PC-9 (cell line): ENCODE measurements around the gene SSC4D. TPM values are rescaled to one million over a fixed set of nuclear protein-coding genes. Genes with fewer than 3 reads are reported as not detected.
"Not testable (repeated sequence)": the region's sequence is repeated elsewhere in the genome, so short reads cannot be mapped to it uniquely, and the experiment has no call there.

Experiments
- BruUV-seq: library from RNA; stranded (reverse); fragments of 400-500 nt; replicated peaks from 2 replicates; lab custom pipeline; 2021; lab: Mats Ljungman, UMichigan
- CTCF ChIA-PET: fragments of 300-600 bp; sonication (Branson Sonifier 250); formaldehyde crosslinking; loops from one replicate; lab custom pipeline; 2022; ENCODE audit warnings: antibody characterized with exemption; lab: Charles Lee
- POLR2A ChIA-PET: fragments of 300-600 bp; sonication (Branson Sonifier 250); formaldehyde crosslinking; loops from one replicate; lab custom pipeline; 2022; ENCODE audit warnings: antibody characterized with exemption; ENCODE audit not compliant: unreplicated experiment; lab: Charles Lee
- DNase-seq, 2 experiments: peaks; one replicate each; pipeline versions ENCODE4 v3.0.0 to v3.0.0-alpha.2; 2015 to 2022; ENCODE audit warnings: mixed read lengths in 1 of 2
- H2AFZ ChIP-seq: fragments of 200-600 bp; sonication (generic); 2 replicates; pipeline ENCODE4 v1.8.1; 2017; ENCODE audit warnings: antibody characterized with exemption
- H3F3A ChIP-seq: fragments of 200-600 bp; sonication (generic); 2 replicates; pipeline ENCODE4 v1.8.1; 2017; ENCODE audit warnings: antibody characterized with exemption, mild to moderate bottlenecking, low read depth; ENCODE audit not compliant: insufficient read depth
- H3K27ac ChIP-seq: fragments of 200-600 bp; sonication (generic); 2 replicates; pipeline ENCODE4 v1.6.1; 2016; ENCODE audit warnings: mixed run types
- H3K27me3 ChIP-seq: fragments of 200-600 bp; sonication (generic); 2 replicates; pipeline ENCODE4 v1.6.1; 2016; ENCODE audit warnings: low read depth, mixed run types; ENCODE audit not compliant: insufficient read depth
- H3K36me3 ChIP-seq: fragments of 200-600 bp; sonication (generic); 2 replicates; pipeline ENCODE4 v1.6.1; 2016; ENCODE audit warnings: low read depth, mixed run types
- H3K4me1 ChIP-seq: fragments of 200-600 bp; sonication (generic); replicated peaks from 2 replicates; pipeline ENCODE4 v1.6.1; 2016; ENCODE audit warnings: mixed run types; ENCODE audit not compliant: insufficient read depth
- H3K4me2 ChIP-seq: fragments of 200-600 bp; sonication (generic); 2 replicates; pipeline ENCODE4 v1.6.1; 2017; ENCODE audit warnings: mixed run types
- H3K4me3 ChIP-seq: fragments of 200-600 bp; sonication (generic); 2 replicates; pipeline ENCODE4 v1.6.1; 2016; ENCODE audit warnings: mixed run types
- H3K79me2 ChIP-seq: fragments of 200-600 bp; sonication (generic); 2 replicates; pipeline ENCODE4 v1.6.1; 2017; ENCODE audit warnings: low read depth, mixed run types
- H3K9me2 ChIP-seq: fragments of 200-600 bp; sonication (generic); 2 replicates; pipeline ENCODE4 v1.8.1; 2017; ENCODE audit warnings: mild to moderate bottlenecking; ENCODE audit not compliant: insufficient read depth
- H3K9me3 ChIP-seq: fragments of 200-600 bp; sonication (generic); 2 replicates; pipeline ENCODE4 v1.8.1; 2016; ENCODE audit warnings: low read depth; ENCODE audit not compliant: insufficient read depth
- H4K20me1 ChIP-seq: fragments of 200-600 bp; sonication (generic); 2 replicates; pipeline ENCODE4 v1.8.1; 2017; ENCODE audit not compliant: insufficient read depth
- CTCF ChIP-seq: fragments of 200-600 bp; sonication (generic); conservative IDR thresholded peaks from 2 replicates; pipeline ENCODE4 v1.6.1; 2017; ENCODE audit warnings: mixed run types, antibody characterized with exemption, mild to moderate bottlenecking, moderate library complexity
- EZH2 ChIP-seq: fragments of 200-600 bp; sonication (generic); IDR thresholded peaks from 2 replicates; pipeline ENCODE4 v1.8.0; 2017; ENCODE audit warnings: antibody characterized with exemption, low read depth
- intact Hi-C: fragments of 100-400 bp; cut with micrococcal nuclease; formaldehyde crosslinking; loops from one replicate; pipeline ENCODE4 v1.10.0; 2022; ENCODE audit not compliant: unreplicated experiment
- total RNA-seq: library from RNA; stranded (reverse); gene quantifications from 2 replicates; pipeline ENCODE4 v1.2.3, GENCODE V29; 2021

The SSC4D gene
- total RNA-seq, 1 experiment from 2014 or later: 3.5 TPM

DNA sequence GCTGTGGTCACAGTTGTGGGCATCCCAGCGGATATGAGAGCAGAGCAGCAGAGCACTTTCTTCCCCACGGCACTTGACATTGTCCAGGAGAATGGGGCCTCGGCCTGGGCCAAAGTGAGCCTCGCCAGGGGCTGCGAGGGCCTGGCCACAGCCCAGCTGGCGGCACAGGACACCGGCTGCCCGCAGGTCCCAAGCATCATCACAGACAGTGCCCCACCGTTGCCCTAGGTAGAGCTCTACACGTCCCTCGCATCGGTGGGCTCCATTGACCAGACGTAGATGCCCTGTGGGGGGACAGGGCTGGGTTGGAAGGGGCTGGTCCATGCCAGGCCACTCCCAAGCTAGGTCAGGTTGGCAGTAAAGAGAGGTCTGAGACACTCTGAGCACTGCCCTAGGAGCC, 19.4 kb downstream of the SSC4D start:
- H3K27ac ChIP-seq: no peak overlapping the region
- intact Hi-C loops: no loop called here

GRCh38 chr7:76387789-76388188, 21.7 kb downstream of the SSC4D start:
- H3K4me3 ChIP-seq, H3K27me3 ChIP-seq, H3K36me3 ChIP-seq, BruUV-seq, H2AFZ ChIP-seq, H4K20me1 ChIP-seq, H3K4me2 ChIP-seq, H3F3A ChIP-seq, POLR2A ChIA-PET, H3K79me2 ChIP-seq, DNase-seq, H3K9me3 ChIP-seq, CTCF ChIA-PET, H3K27ac ChIP-seq, intact Hi-C loops, H3K9me2 ChIP-seq: not testable (repeated sequence)
- peaks cover 11% of the 10 kb centered on the region for H3K4me1 ChIP-seq

More for the DNA sequence above, 19.4 kb downstream of the SSC4D start:
- Histone ChIP-seq H3K4me1 (peaks cover 18% of the 10 kb centered on the region), H3K27me3 (no peaks in the 10 kb centered on the region), H2AFZ (no peak overlapping the region), H3K9me2 (no peaks in the 10 kb centered on the region), H3K79me2 (no peaks in the 10 kb centered on the region), H3K4me3 (no peak overlapping the region), H4K20me1 (no peaks in the 10 kb centered on the region), H3F3A (no peaks in the 10 kb centered on the region), H3K9me3 (no peaks in the 10 kb centered on the region), H3K36me3 (no peaks in the 10 kb centered on the region), H3K4me2 (no peak overlapping the region)
- CTCF ChIA-PET: interaction anchor here (0.6 kb wide), 1 partner anchor 516 kb away, joined by 6 read pairs; no protein-coding TSS in a partner anchor
- no peak for DNase-seq
- no TSS peak for BruUV-seq
- POLR2A ChIA-PET: interaction anchor here (0.6 kb wide), 1 partner anchor 28 kb away, joined by 4 read pairs; no protein-coding TSS in a partner anchor
- TF ChIP-seq CTCF (no peak), EZH2 (no peak)

- no TSS peak for BruUV-seq
- H3F3A ChIP-seq: no peaks in the 10 kb centered on the region; the same call in 1 of the 2 replicates
- TF ChIP-seq EZH2: no peak
- no peak for TF ChIP-seq CTCF
- no peak overlapping the region for H2AFZ ChIP-seq
- H3K4me1 ChIP-seq: peaks cover 6% of the 10 kb centered on the region; the same call in 1 of the 2 replicates
- no peak overlapping the region for H3K4me2 ChIP-seq
- no peak overlapping the region for H3K27ac ChIP-seq
- intact Hi-C loops: no loop called here
- DNase-seq: no peak
- ChIA-PET CTCF (no interaction called here), POLR2A (interaction anchor here (0.7 kb wide), 1 partner anchor 31 kb away, joined by 4 read pairs; no protein-coding TSS in a partner anchor)
- H3K9me2 ChIP-seq: no peaks in the 10 kb centered on the region
- no peaks in the 10 kb centered on the region for H3K27me3 ChIP-seq
- H3K36me3 ChIP-seq: no peaks in the 10 kb centered on the region
- no peaks in the 10 kb centered on the region for H4K20me1 ChIP-seq
- no peak overlapping the region for H3K4me3 ChIP-seq
- no peaks in the 10 kb centered on the region for H3K79me2 ChIP-seq
- no peaks in the 10 kb centered on the region for H3K9me3 ChIP-seq
Observed at GRCh38 chr7:76386691-76387260, 22.7 kb downstream of the SSC4D start.
